Esophagus squamous epithelium (tissue), 4 donors: ENCODE measurements around the gene PYGB.

Source experiments
- POLR2A ChIP-seq, 4 donors: fragments of 450-650 bp; IDR thresholded peaks; one replicate each; pipeline ENCODE4 v1.6.1; 2017; ENCODE audit warnings: antibody characterized with exemption in 4 of 4, mild to moderate bottlenecking in 4 of 4, moderate library complexity in 3 of 4
- TF ChIP-seq, protein P1 (sequence below), 6 experiments: fragments of 450-650 bp in 4 of 6; fragments of 200-600 bp in 2 of 6; sonication (generic) in 2 of 6; IDR thresholded peaks; one replicate each; pipeline ENCODE4 v1.5.1; 2016 to 2019; ENCODE audit warnings: antibody characterized with exemption in 6 of 6, mild to moderate bottlenecking in 4 of 6, moderate library complexity in 4 of 6

DNA sequence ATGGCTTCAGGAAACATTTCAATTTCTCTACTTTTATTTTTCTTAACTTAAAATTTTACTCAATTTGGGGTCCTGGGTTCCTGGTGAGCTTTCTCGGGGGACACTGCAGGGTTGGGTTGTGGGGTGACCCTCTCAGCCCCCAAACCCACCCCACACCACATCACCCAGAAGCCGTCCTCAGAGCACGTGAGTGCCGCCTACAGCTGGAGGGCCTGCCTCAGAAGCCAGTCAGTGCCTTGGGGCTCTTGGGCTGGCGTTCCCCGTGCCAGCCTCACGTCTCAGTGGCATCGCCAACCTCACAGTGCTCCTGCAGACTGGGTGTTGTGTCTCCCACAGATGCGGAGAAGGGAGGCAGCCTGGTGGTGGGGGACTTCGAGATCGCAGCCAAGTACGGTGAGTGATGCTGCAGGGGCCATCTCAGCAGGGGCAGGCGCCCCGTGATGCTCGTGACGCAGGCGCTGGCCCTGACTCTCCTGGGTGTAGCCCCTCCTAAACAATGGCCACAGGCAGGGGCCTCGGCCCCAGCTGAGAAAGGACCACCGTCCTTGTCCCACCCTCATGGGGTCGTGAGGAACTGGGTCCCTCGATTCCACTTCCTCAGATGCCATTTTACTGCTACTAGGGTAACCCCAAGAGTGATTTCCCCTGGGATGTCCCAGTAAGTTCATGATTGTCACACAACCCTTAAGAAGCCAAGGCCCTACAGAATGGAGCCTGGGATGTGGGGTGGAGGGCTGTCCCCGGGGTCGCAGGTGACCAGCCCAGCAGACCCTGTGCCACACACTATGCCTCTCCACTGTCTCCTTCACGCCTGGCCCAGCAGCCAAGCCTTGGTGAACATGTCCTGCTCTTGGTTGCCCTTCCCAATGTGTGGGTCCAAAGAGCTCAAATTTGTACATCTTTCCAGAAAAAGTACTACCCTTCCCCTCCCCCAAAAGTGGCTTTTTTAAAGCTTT lies 23.8 kb upstream of the PYGB start:
- TF ChIP-seq, protein P1, sequence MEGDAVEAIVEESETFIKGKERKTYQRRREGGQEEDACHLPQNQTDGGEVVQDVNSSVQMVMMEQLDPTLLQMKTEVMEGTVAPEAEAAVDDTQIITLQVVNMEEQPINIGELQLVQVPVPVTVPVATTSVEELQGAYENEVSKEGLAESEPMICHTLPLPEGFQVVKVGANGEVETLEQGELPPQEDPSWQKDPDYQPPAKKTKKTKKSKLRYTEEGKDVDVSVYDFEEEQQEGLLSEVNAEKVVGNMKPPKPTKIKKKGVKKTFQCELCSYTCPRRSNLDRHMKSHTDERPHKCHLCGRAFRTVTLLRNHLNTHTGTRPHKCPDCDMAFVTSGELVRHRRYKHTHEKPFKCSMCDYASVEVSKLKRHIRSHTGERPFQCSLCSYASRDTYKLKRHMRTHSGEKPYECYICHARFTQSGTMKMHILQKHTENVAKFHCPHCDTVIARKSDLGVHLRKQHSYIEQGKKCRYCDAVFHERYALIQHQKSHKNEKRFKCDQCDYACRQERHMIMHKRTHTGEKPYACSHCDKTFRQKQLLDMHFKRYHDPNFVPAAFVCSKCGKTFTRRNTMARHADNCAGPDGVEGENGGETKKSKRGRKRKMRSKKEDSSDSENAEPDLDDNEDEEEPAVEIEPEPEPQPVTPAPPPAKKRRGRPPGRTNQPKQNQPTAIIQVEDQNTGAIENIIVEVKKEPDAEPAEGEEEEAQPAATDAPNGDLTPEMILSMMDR (IDR thresholded peaks at IDR 0.05) = no peak
- TF ChIP-seq POLR2A (IDR thresholded peaks at IDR 0.05) = no peak
